Liver (tissue), 9 donors: ENCODE data around the gene UBE2D3. TPM values are rescaled to one million over a fixed set of nuclear protein-coding genes. Genes with fewer than 3 reads are reported as not detected.
"Not testable (repeated sequence)": the region's sequence is repeated elsewhere in the genome, so short reads cannot be mapped to it uniquely, and the experiment has no call there.

Source experiments
- DNase-seq: peaks from one replicate; pipeline ENCODE4 v3.0.0-alpha.2; 2017; ENCODE audit warnings: low spot score
- H3K27ac ChIP-seq, 2 donors: one replicate each; pipeline ENCODE4 v1.7.0; 2013; ENCODE audit warnings: inconsistent platforms in 2 of 2, low read length in 2 of 2, control low read depth in 1 of 2, low read depth in 1 of 2, mild to moderate bottlenecking in 1 of 2
- H3K27me3 ChIP-seq, 4 donors: one replicate each; pipeline versions ENCODE4 v1.6.1 to v1.7.0; 2013; ENCODE audit warnings: low read length in 3 of 4, inconsistent platforms in 1 of 4, mild to moderate bottlenecking in 1 of 4, moderate library complexity in 1 of 4; ENCODE audit not compliant: control insufficient read depth in 4 of 4, insufficient read depth in 4 of 4
- H3K36me3 ChIP-seq, 4 donors: one replicate each; pipeline versions ENCODE4 v1.6.1 to v1.7.0; 2013; ENCODE audit warnings: low read length in 3 of 4, mild to moderate bottlenecking in 3 of 4, low read depth in 1 of 4, moderate library complexity in 1 of 4; ENCODE audit not compliant: control insufficient read depth in 4 of 4, insufficient read depth in 3 of 4
- H3K4me1 ChIP-seq, 4 donors: one replicate each; pipeline versions ENCODE4 v1.6.1 to v1.7.0; 2013; ENCODE audit warnings: low read length in 3 of 4, mild to moderate bottlenecking in 3 of 4, moderate library complexity in 1 of 4; ENCODE audit not compliant: control insufficient read depth in 4 of 4, insufficient read depth in 4 of 4
- H3K4me3 ChIP-seq, 3 donors: one replicate each; pipeline versions ENCODE4 v1.6.1 to v1.7.0; 2013; ENCODE audit warnings: low read length in 3 of 3, control low read depth in 1 of 3, low read depth in 1 of 3, mild to moderate bottlenecking in 1 of 3
- H3K9ac ChIP-seq, 2 donors: one replicate each; pipeline ENCODE4 v1.7.0; 2013; ENCODE audit warnings: low read length in 2 of 2, mild to moderate bottlenecking in 2 of 2, moderate library complexity in 2 of 2, control low read depth in 1 of 2, low read depth in 1 of 2
- H3K9me3 ChIP-seq, 4 donors: one replicate each; pipeline versions ENCODE4 v1.6.1 to v1.7.0; 2013; ENCODE audit warnings: low read length in 3 of 4; ENCODE audit not compliant: control insufficient read depth in 4 of 4
- ATF3 ChIP-seq: IDR thresholded peaks from 2 replicates; pipeline ENCODE4 v1.6.1; 2016; ENCODE audit warnings: antibody characterized with exemption
- FOXA2 ChIP-seq: IDR thresholded peaks from 2 replicates; pipeline ENCODE4 v1.6.1; 2016; ENCODE audit warnings: antibody characterized with exemption
- HNF4A ChIP-seq, 2 donors: conservative IDR thresholded peaks; 2 replicates each; pipeline ENCODE4 v1.6.1; 2016; ENCODE audit warnings: antibody characterized with exemption in 2 of 2, mild to moderate bottlenecking in 2 of 2
- HNF4G ChIP-seq: IDR thresholded peaks from 2 replicates; pipeline ENCODE4 v1.6.1; 2016; ENCODE audit warnings: antibody characterized with exemption
- JUND ChIP-seq, 2 donors: IDR thresholded peaks; 2 replicates each; pipeline ENCODE4 v1.6.1; 2016; ENCODE audit warnings: antibody characterized with exemption in 2 of 2
- MAX ChIP-seq: IDR thresholded peaks from 2 replicates; pipeline ENCODE4 v1.6.1; 2016; ENCODE audit warnings: antibody characterized with exemption
- NR2F2 ChIP-seq: IDR thresholded peaks from 2 replicates; pipeline ENCODE4 v1.6.1; 2016; ENCODE audit warnings: antibody characterized with exemption
- RAD21 ChIP-seq, 2 donors: IDR thresholded peaks; 2 replicates each; pipeline ENCODE4 v1.6.1; 2016; ENCODE audit warnings: antibody characterized with exemption in 2 of 2, mild to moderate bottlenecking in 2 of 2
- RXRA ChIP-seq, 2 donors: IDR thresholded peaks; 2 replicates each; pipeline ENCODE4 v1.6.1; 2017 to 2018; ENCODE audit warnings: antibody characterized with exemption in 2 of 2, mild to moderate bottlenecking in 1 of 2
- YY1 ChIP-seq: IDR thresholded peaks from 2 replicates; pipeline ENCODE4 v1.6.1; 2016; ENCODE audit warnings: antibody characterized with exemption, mild to moderate bottlenecking
- WGBS: extraction: QIAGEN DNeasy Blood & Tissue Kit; methylation state at CpG from one replicate; pipeline ENCODE4 v1.1.7; 2013; 5-methylcytosine and 5-hydroxymethylcytosine counted together
- polyA plus RNA-seq, 2 donors: library from polyadenylated mRNA; stranded (reverse) in 1 of 2; unstranded in 1 of 2; fragments of 200-250 nt in 1 of 2; fragments of >200 nt in 1 of 2; fragmentation: Nextera tagmentation in 1 of 2; extraction: Ambion mirVana in 1 of 2; gene quantifications; one replicate each; pipeline versions ENCODE4 v1.2.1 to v1.2.3, GENCODE V29; 2013 to 2015
- total RNA-seq, 2 donors: library from RNA; depleted of rRNA; stranded (reverse); fragments of >200 nt; gene quantifications; one replicate each; pipeline ENCODE4 v1.2.3, GENCODE V29; 2014
- donor health status: healthy.
- donor health status: healthy.
- donor health status: healthy.
- donor health status: healthy.
- donor health status: healthy.

Gene UBE2D3
- total and polyA plus RNA-seq, 4 donors, result 133 to 231 (median 150) TPM

- Histone ChIP-seq H3K4me1 (peaks cover 4 to 11% (median 7%) of the 10 kb centered on the region in 4 donors), H3K9ac (peak overlapping the region; percentile 18 to 93), H3K4me3 (peak overlapping the region in 2 of 3 donors; percentile 56 to 87), H3K9me3 (no peaks in the 10 kb centered on the region), H3K27me3 (no peaks in the 10 kb centered on the region), H3K36me3 (no peaks in the 10 kb centered on the region), H3K27ac (peak overlapping the region; percentile 97 to 99)
- whole genome bisulfite sequencing, result 82% methylated on average over 12 of the region's 12 CpGs
- TF ChIP-seq JUND (IDR thresholded peaks at IDR 0.05), result no peak
- no peak for TF ChIP-seq ATF3
- TF ChIP-seq MAX, result no peak
- no peak for DNase-seq
Measured at GRCh38 chr4:102867278-102868152, 40.2 kb upstream of the UBE2D3 start.

DNA sequence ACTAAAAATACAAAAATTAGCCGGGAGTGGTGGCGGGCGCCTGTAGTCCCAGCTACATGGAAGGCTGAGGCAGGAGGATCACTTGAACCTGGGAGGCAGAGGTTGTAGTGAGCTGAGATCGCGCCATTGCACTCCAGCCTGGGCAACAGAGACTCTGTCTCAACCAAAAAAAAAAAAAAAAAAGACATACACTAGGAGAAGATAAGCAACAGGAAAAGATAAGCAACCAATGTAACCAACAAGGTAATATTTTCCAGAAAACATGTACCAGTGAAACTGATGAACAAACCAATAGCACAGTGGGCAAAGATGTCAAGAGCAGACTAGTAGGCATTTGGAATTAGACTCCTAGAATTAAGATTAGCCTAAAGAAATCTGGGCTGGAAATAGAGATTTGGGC is 38.0 kb upstream of the UBE2D3 start:
- H3K27me3 ChIP-seq, H3K27ac ChIP-seq, H3K36me3 ChIP-seq, H3K9me3 ChIP-seq, H3K9ac ChIP-seq, H3K4me3 ChIP-seq, DNase-seq: not testable (repeated sequence)
- peaks cover 2 to 11% (median 9%) of the 10 kb centered on the region in 4 donors for H3K4me1 ChIP-seq
- 96% methylated on average over 5 of the region's 5 CpGs for WGBS

DNA sequence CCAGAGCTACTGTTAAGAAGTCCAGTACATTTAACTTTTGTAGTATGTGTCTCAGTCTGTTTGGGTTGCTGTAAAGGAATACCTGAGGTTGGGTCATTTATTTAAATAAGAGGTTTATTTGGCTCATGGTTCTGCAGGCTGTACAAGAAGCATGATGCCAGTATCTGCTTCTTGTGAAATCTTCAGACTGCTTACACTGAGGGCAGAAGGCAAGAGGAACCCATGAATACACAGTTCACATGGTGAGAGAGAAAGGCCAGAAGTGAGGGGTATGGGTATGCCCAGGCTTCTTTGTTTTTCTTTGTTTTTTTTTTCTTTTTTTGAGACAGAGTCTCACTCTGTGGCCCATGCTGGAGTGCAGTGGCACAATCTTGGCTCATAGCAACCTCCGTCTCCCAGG is 35.4 kb upstream of the UBE2D3 start:
- DNase-seq, result no peak
- no peaks in the 10 kb centered on the region for H3K27me3 ChIP-seq
- 98% methylated on average over 1 of the region's 1 CpG for WGBS

DNA sequence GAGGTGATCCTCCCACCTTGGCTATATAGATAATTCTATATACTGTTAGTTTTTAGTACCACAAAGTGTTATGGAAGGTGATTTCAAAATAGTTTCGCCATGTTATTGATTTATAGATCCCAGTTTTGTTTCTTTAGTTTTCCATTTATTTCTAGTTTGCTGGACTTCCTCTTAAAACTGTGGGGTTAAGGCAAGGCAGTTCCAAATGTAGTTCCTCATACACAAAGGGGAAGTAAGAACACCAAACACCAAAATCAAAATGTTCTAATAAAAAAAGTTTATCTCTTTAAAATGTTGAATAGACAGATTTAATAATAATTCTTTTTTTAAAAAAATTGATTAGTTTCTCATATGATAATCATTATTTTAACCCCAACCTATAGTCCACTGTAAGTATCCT is 34.7 kb upstream of the UBE2D3 start:
- H3K4me1 ChIP-seq, result peaks cover 0 to 6% (median 3%) of the 10 kb centered on the region in 4 donors
- H3K27ac ChIP-seq, result no peak overlapping the region
- no peak for DNase-seq
- TF ChIP-seq RXRA (IDR thresholded peaks at IDR 0.05), result no peak
- no peak for TF ChIP-seq HNF4G
- TF ChIP-seq NR2F2, result no peak
- TF ChIP-seq FOXA2, result no peak
- no peak for TF ChIP-seq RAD21 (IDR thresholded peaks at IDR 0.05)
- TF ChIP-seq ATF3, result no peak
- H3K36me3 ChIP-seq, result no peaks in the 10 kb centered on the region
- 51% methylated on average over 1 of the region's 1 CpG for WGBS
- H3K9ac ChIP-seq, result no peak overlapping the region
- no peaks in the 10 kb centered on the region for H3K27me3 ChIP-seq
- H3K4me3 ChIP-seq, result no peak overlapping the region
- peaks cover 0 to 4% (median under 1%) of the 10 kb centered on the region in 4 donors for H3K9me3 ChIP-seq

More for the DNA sequence above, 35.4 kb upstream of the UBE2D3 start:
- peaks cover 0 to 6% (median 5%) of the 10 kb centered on the region in 4 donors for H3K4me1 ChIP-seq
- no peaks in the 10 kb centered on the region for H3K36me3 ChIP-seq
- H3K4me3 ChIP-seq, result no peak overlapping the region
- H3K9ac ChIP-seq, result no peak overlapping the region
- no peak overlapping the region for H3K27ac ChIP-seq
- peaks cover 0 to 4% (median under 1%) of the 10 kb centered on the region in 4 donors for H3K9me3 ChIP-seq
- TF ChIP-seq YY1 (no peak), HNF4A (conservative IDR thresholded peaks at IDR 0.05) (peak in 1 of 2 donors; percentile 7)
